Kidney (tissue), 14 donors: ENCODE measurements around the gene TNS3. TPM values are rescaled to one million over a fixed set of nuclear protein-coding genes. Genes with fewer than 3 reads are reported as not detected.
A peak's percentile ranks its signal among the peaks of the same experiment; 100 is the strongest.

Experiments
- DNase-seq, 5 donors: peaks; one replicate each; pipeline ENCODE4 v3.0.0-alpha.2; 2013 to 2020
- FAIRE-seq: peaks from 2 replicates; lab custom pipeline; 2012; peaks lifted over from hg19 to GRCh38; lab: Jason Lieb, UNC
- H3K27ac ChIP-seq, 2 donors: one replicate each; pipeline ENCODE4 v1.7.0; 2013; ENCODE audit warnings: low read depth in 2 of 2, low read length in 2 of 2, inconsistent platforms in 1 of 2
- H3K27me3 ChIP-seq: one replicate; pipeline ENCODE4 v1.7.1; 2013; ENCODE audit warnings: low read length, inconsistent platforms; ENCODE audit not compliant: control insufficient read depth, insufficient read depth
- H3K36me3 ChIP-seq, 3 donors: one replicate each; pipeline versions ENCODE4 v1.7.0 to v1.7.1; 2013; ENCODE audit warnings: low read length in 3 of 3, control low read depth in 1 of 3, inconsistent platforms in 1 of 3; ENCODE audit not compliant: insufficient read depth in 3 of 3, control insufficient read depth in 2 of 3
- H3K4me1 ChIP-seq, 3 donors: one replicate each; pipeline versions ENCODE4 v1.7.0 to v1.7.1; 2013; ENCODE audit warnings: low read length in 3 of 3, inconsistent platforms in 1 of 3, low read depth in 1 of 3; ENCODE audit not compliant: control insufficient read depth in 2 of 3, insufficient read depth in 2 of 3
- H3K4me3 ChIP-seq, 3 donors: one replicate each; pipeline versions ENCODE4 v1.7.0 to v1.8.1; 2013; ENCODE audit warnings: low read length in 3 of 3, control low read depth in 1 of 3, inconsistent platforms in 1 of 3
- H3K9ac ChIP-seq, 3 donors: one replicate each; pipeline versions ENCODE4 v1.7.0 to v1.7.1; 2013; ENCODE audit warnings: low read length in 3 of 3, control low read depth in 1 of 3, inconsistent platforms in 1 of 3
- H3K9me3 ChIP-seq, 3 donors: one replicate each; pipeline versions ENCODE4 v1.7.0 to v1.7.1; 2013; ENCODE audit warnings: low read length in 3 of 3, control low read depth in 1 of 3, inconsistent platforms in 1 of 3; ENCODE audit not compliant: control insufficient read depth in 2 of 3, insufficient read depth in 1 of 3
- intact Hi-C: fragments of 100-400 bp; cut with DNase I; formaldehyde crosslinking; loops from one replicate; pipeline ENCODE4 v1.11.1; 2022
- polyA plus RNA-seq: library from polyadenylated mRNA; stranded (reverse); fragments of 350-450 nt; fragmentation: Illumina TruSeq; extraction: RNeasy Lipid Tissue Mini Kit (QIAGEN cat#74804); gene quantifications from one replicate; pipeline ENCODE4 v1.2.3, GENCODE V29; 2014; ENCODE audit warnings: low read depth, low replicate concordance; ENCODE audit not compliant: insufficient read depth
- total RNA-seq: library from RNA; stranded (reverse); fragmentation: NEBNext Ultra II Directional; extraction: Animal tissue kit (Norgen Biotek cat#: 25700); gene quantifications from one replicate; pipeline ENCODE4 v1.2.1, GENCODE V29; 2021
- TF ChIP-seq, protein P1 (sequence below): IDR thresholded peaks from 3 replicates; pipeline ENCODE4 v1.5.1; 2012; ENCODE audit warnings: mild to moderate bottlenecking, moderate library complexity, borderline replicate concordance; ENCODE audit not compliant: insufficient read depth; ENCODE audit errors: extremely low read depth
- donor health status: control.
- donor health status: control.
- donor health status: control.
- donor health status: control.
- donor health status: control.
- donor health status: DM: yes; HTN: yes; CAD: no.
- donor health status: Normal renal cell carcinoma (clear cell type).

TNS3 gene
- total and polyA plus RNA-seq, 2 donors from 2014 or later, result 38.4 to 198 TPM

DNA sequence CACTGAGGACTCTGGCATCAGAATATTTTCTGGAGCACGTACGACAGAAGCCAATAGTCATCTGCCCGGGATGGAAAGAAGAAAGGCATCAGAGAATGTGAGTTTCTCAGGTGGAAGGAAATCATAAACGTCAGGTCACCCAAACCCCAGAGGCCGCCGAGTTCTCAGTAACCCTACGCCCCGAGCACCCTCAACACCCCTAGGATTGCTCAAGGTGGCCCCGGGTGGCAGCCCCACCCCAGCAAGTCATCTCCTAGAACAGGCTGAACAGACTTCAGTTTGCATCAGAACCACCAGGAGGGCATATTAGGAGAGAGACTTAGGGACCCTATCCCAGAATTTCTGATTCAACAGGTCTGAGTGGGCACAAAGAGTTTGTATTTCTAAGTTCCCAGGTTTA, 117.6 kb downstream of the TNS3 start:
- Histone ChIP-seq H3K4me3 (no peak overlapping the region), H3K27ac (no peak overlapping the region), H3K9me3 (no peaks in the 10 kb centered on the region), H3K9ac (no peak overlapping the region), H3K27me3 (no peaks in the 10 kb centered on the region), H3K4me1 (peaks cover 0 to 27% (median 17%) of the 10 kb centered on the region in 3 donors), H3K36me3 (peaks cover 0 to 5% (median 0%) of the 10 kb centered on the region in 3 donors)
- intact Hi-C loops, result no loop called here
- DNase-seq (no peak), FAIRE-seq (no peak)
- TF ChIP-seq, protein P1, sequence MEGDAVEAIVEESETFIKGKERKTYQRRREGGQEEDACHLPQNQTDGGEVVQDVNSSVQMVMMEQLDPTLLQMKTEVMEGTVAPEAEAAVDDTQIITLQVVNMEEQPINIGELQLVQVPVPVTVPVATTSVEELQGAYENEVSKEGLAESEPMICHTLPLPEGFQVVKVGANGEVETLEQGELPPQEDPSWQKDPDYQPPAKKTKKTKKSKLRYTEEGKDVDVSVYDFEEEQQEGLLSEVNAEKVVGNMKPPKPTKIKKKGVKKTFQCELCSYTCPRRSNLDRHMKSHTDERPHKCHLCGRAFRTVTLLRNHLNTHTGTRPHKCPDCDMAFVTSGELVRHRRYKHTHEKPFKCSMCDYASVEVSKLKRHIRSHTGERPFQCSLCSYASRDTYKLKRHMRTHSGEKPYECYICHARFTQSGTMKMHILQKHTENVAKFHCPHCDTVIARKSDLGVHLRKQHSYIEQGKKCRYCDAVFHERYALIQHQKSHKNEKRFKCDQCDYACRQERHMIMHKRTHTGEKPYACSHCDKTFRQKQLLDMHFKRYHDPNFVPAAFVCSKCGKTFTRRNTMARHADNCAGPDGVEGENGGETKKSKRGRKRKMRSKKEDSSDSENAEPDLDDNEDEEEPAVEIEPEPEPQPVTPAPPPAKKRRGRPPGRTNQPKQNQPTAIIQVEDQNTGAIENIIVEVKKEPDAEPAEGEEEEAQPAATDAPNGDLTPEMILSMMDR, result no peak

DNA sequence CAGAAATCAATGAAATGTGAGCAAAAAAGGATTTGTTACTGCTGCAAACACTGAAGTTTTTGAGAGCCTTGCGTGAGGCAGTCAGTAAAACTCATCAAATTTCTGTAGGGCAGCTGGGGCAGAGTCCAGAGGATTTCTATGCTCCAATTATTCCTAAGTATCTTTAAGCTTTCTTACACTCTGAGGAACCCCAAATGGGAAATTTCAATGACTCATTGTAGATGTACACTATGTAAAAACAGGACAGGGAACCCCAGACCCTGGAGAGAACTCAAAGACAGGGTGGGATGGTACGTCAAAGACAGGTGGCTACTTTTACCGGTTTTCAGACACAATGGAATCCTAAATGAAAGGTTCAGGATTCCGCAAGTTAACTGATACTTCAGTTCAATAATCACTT, 120.2 kb downstream of the TNS3 start:
- Histone ChIP-seq H3K27me3 (no peaks in the 10 kb centered on the region), H3K9me3 (no peaks in the 10 kb centered on the region), H3K9ac (no peak overlapping the region), H3K4me3 (no peak overlapping the region), H3K36me3 (peaks cover 0 to 5% (median 0%) of the 10 kb centered on the region in 3 donors), H3K27ac (no peak overlapping the region), H3K4me1 (peaks cover 0 to 37% (median 37%) of the 10 kb centered on the region in 3 donors)
- intact Hi-C loops, result no loop called here
- DNase-seq, result no peak
- no peak for FAIRE-seq
- TF ChIP-seq, protein P1, result no peak

DNA sequence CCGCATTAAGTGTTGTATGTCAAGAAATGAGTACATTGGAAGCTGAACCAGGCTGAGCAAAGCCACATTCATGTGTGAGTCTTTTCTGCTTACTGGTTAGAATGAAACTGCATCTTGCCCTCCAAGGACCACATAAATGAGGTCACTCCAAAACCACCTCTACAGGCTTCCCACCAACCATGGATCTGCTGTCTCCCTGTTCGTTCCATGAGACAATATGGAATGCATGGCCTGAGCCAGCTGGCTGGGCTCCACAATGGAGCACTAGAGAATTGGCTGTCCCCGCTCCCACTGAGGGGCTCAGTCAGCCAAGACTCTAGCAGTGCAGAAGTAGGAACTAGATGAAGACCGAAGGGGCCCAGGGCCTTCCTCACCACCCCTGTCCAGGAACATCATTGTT, 120.8 kb downstream of the TNS3 start:
- no peak overlapping the region for H3K4me3 ChIP-seq
- FAIRE-seq (no peak), DNase-seq (peak in 1 of 5 donors; percentile 73)
- no peak overlapping the region for H3K27ac ChIP-seq
- no peaks in the 10 kb centered on the region for H3K27me3 ChIP-seq
- peaks cover 0 to 5% (median 0%) of the 10 kb centered on the region in 3 donors for H3K36me3 ChIP-seq
- intact Hi-C loops, result no loop called here
- TF ChIP-seq, protein P1, result no peak
- H3K4me1 ChIP-seq, result peaks cover 0 to 43% (median 41%) of the 10 kb centered on the region in 3 donors
- no peaks in the 10 kb centered on the region for H3K9me3 ChIP-seq
- H3K9ac ChIP-seq, result no peak overlapping the region
